HEK293T (cell line): ENCODE measurements around the gene IGSF21.

Source experiments
- CTCF ChIA-PET: fragments of 350-600 bp; formaldehyde crosslinking; extraction: SDS; loops from one replicate; lab custom pipeline; 2021; ENCODE audit warnings: antibody characterized with exemption, inconsistent platforms; lab: Yijun Ruan, JAX
- POLR2A ChIA-PET: fragments of 350-600 bp; formaldehyde crosslinking; extraction: SDS; loops from one replicate; lab custom pipeline; 2020; ENCODE audit warnings: antibody characterized with exemption, inconsistent platforms; lab: Yijun Ruan, JAX
- DNase-seq: peaks from one replicate; pipeline ENCODE4 v3.0.0; 2012; ENCODE audit warnings: mixed read lengths; ENCODE audit errors: extremely low spot score
- ARNT ChIP-seq: fragments of 450-650 bp; IDR thresholded peaks from 2 replicates; pipeline ENCODE4 v1.6.1; 2017; ENCODE audit warnings: mild to moderate bottlenecking
- BHLHE40 ChIP-seq: fragments of 450-650 bp; IDR thresholded peaks from 2 replicates; pipeline ENCODE4 v1.6.1; 2016; ENCODE audit warnings: mild to moderate bottlenecking, moderate library complexity, borderline replicate concordance
- CTBP1 ChIP-seq: fragments of 450-650 bp; IDR thresholded peaks from 2 replicates; pipeline ENCODE4 v1.6.1; 2016; ENCODE audit warnings: borderline replicate concordance
- ELF4 ChIP-seq: fragments of 450-650 bp; IDR thresholded peaks from 2 replicates; pipeline ENCODE4 v1.6.1; 2017; ENCODE audit warnings: antibody characterized with exemption
- FOXA1 ChIP-seq: fragments of 450-650 bp; IDR thresholded peaks from 2 replicates; pipeline ENCODE4 v1.6.1; 2016; ENCODE audit warnings: mild to moderate bottlenecking
- FOXK2 ChIP-seq: fragments of 450-650 bp; IDR thresholded peaks from 2 replicates; pipeline ENCODE4 v1.6.1; 2016; ENCODE audit warnings: mild to moderate bottlenecking
- FOXM1 ChIP-seq: fragments of 450-650 bp; IDR thresholded peaks from 2 replicates; pipeline ENCODE4 v1.6.1; 2017; ENCODE audit warnings: mild to moderate bottlenecking, borderline replicate concordance
- HDGF ChIP-seq: fragments of 450-650 bp; IDR thresholded peaks from 2 replicates; pipeline ENCODE4 v1.6.1; 2017; ENCODE audit warnings: antibody characterized with exemption, borderline replicate concordance
- L3MBTL2 ChIP-seq: fragments of 450-650 bp; conservative IDR thresholded peaks from 2 replicates; pipeline ENCODE4 v1.6.1; 2016; ENCODE audit warnings: mild to moderate bottlenecking
- LEF1 ChIP-seq: fragments of 450-650 bp; IDR thresholded peaks from 2 replicates; pipeline ENCODE4 v1.6.1; 2017; ENCODE audit warnings: mild to moderate bottlenecking, borderline replicate concordance
- NFRKB ChIP-seq: fragments of 450-650 bp; IDR thresholded peaks from 2 replicates; pipeline ENCODE4 v1.6.1; 2016; ENCODE audit warnings: mild to moderate bottlenecking, moderate library complexity
- PKNOX1 ChIP-seq: fragments of 450-650 bp; IDR thresholded peaks from 2 replicates; pipeline ENCODE4 v1.6.1; 2016
- SP1 ChIP-seq: fragments of 450-650 bp; IDR thresholded peaks from 2 replicates; pipeline ENCODE4 v1.6.1; 2017
- SUZ12 ChIP-seq: fragments of 450-650 bp; IDR thresholded peaks from 2 replicates; pipeline ENCODE4 v1.6.1; 2016; ENCODE audit warnings: mild to moderate bottlenecking
- TARDBP ChIP-seq: fragments of 450-650 bp; IDR thresholded peaks from 2 replicates; pipeline ENCODE4 v1.6.1; 2016
- ZNF384 ChIP-seq: fragments of 450-650 bp; IDR thresholded peaks from 2 replicates; pipeline ENCODE4 v1.6.1; 2016

The IGSF21 gene

GRCh38 chr1:18118078-18118477 is 10.5 kb downstream of the IGSF21 start:
- TF ChIP-seq ARNT (no peak), TARDBP (no peak)
- DNase-seq = no peak
- POLR2A ChIA-PET = no interaction called here
- CTCF ChIA-PET = interaction anchor here (0.6 kb wide), 1 partner anchor 59 kb away, joined by 3 read pairs; no protein-coding TSS in a partner anchor

DNA sequence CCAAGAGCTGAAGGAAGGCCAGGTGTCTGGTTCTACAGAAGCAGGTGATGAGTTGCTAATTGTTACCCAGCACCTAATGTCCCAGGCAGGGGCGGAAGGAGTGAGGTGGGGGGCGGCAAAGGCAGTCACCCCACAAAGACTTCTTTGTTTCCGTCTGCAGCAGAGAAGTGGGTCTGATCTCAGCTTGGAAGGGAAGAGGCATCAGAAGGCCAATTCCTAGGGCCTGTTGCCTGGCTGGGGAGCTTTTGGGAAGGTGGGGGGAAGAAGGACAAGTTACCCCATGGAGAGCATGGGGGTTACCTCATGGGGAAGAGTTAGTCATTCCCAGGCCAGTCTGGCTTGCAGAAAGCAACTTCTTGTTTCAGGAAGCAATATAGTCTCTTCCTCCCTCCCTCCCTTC is 10.9 kb downstream of the IGSF21 start:
- no peak for DNase-seq
- POLR2A ChIA-PET = no interaction called here
- CTCF ChIA-PET = interaction anchor here (0.5 kb wide), 1 partner anchor 15 kb away, joined by 3 read pairs; no protein-coding TSS in a partner anchor

DNA sequence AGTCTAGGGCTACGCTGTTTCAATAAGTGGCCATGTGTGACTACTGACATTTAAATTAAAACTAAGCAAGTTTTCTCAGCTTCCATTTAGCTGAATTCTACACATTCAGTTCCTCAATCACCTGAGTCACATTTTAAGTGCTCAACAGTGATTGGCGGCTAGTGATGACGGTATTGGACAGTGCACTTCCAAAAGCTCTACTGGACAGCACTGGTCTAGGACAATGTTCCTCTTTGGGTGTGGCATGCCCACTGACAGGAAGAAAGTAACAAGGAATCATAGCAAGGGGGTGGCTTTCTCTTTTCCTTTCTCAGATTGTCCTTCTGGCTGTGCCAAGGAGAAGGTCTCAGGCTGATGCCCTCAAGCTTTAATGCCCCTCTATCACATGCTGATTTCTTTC is 11.7 kb downstream of the IGSF21 start:
- CTCF ChIA-PET = no interaction called here
- no peak for DNase-seq
- TF ChIP-seq ZNF384 = no peak
- no peak for TF ChIP-seq HDGF
- no peak for TF ChIP-seq FOXA1
- no peak for TF ChIP-seq FOXM1
- TF ChIP-seq ARNT = no peak
- TF ChIP-seq SUZ12 = no peak
- TF ChIP-seq L3MBTL2 = no peak
- no peak for TF ChIP-seq PKNOX1
- no peak for TF ChIP-seq FOXK2
- no peak for TF ChIP-seq TARDBP
- no peak for TF ChIP-seq ELF4
- TF ChIP-seq BHLHE40 = no peak
- TF ChIP-seq NFRKB = no peak
- TF ChIP-seq CTBP1 = no peak
- TF ChIP-seq SP1 = no peak
- TF ChIP-seq LEF1 = no peak
- POLR2A ChIA-PET = interaction anchor here (1.8 kb wide), 1 partner anchor 12 kb away, joined by 4 read pairs; no protein-coding TSS in a partner anchor

More for the DNA sequence above, 10.9 kb downstream of the IGSF21 start:
- TF ChIP-seq HDGF = no peak
- no peak for TF ChIP-seq PKNOX1
- TF ChIP-seq ELF4 = no peak
- no peak for TF ChIP-seq BHLHE40
- TF ChIP-seq SUZ12 = no peak
- no peak for TF ChIP-seq FOXM1
- no peak for TF ChIP-seq NFRKB
- no peak for TF ChIP-seq LEF1
- TF ChIP-seq FOXK2 = no peak
- no peak for TF ChIP-seq CTBP1
- TF ChIP-seq FOXA1 = no peak
- TF ChIP-seq ARNT = no peak
- no peak for TF ChIP-seq ZNF384
- TF ChIP-seq TARDBP = no peak
- TF ChIP-seq SP1 = no peak
- no peak for TF ChIP-seq L3MBTL2

DNA sequence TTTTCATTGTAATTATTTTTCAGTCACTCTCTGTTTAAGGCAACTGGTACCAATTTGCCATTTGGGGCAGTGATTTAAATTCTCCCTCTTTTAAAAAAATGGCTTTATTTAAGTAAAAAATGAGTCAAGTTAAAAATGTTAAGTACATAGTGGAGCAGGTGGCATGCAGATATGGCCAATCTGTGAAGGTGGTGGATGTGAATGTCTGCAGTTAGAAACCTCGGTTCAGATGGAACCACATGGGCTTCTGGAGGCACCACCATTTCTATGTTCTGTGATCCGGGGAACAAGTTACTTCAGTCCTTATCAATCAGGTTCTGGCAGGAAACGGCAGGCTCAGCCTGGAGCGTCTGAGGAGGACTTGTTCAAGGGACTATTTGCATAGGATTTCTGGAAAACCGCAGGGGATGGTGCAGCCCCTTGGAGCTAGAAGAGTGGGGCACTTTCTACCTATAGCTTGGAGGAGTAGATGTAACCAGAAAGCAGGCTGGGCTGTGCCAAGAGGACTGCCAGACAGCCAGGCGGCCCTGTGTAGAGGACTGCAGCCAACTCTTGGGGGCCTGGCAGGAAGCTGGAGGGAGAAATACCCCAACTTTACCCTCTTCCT is 12.3 kb downstream of the IGSF21 start:
- ChIA-PET CTCF (interaction anchor here (1.4 kb wide), 1 partner anchor 14 kb away, joined by 3 read pairs; no protein-coding TSS in a partner anchor), POLR2A (interaction anchor here (1.8 kb wide), 1 partner anchor 11 kb away, joined by 4 read pairs; no protein-coding TSS in a partner anchor)
- TF ChIP-seq ZNF384 (no peak), LEF1 (no peak), TARDBP (no peak), FOXM1 (no peak)
- DNase-seq = no peak

- no peak for TF ChIP-seq NFRKB
- no peak for TF ChIP-seq L3MBTL2
- no peak for TF ChIP-seq FOXK2
- TF ChIP-seq SUZ12 = no peak
- no peak for TF ChIP-seq HDGF
- TF ChIP-seq ZNF384 = no peak
- no peak for TF ChIP-seq PKNOX1
- no peak for TF ChIP-seq BHLHE40
- POLR2A ChIA-PET = interaction anchor here (1.8 kb wide), 1 partner anchor 10 kb away, joined by 4 read pairs; no protein-coding TSS in a partner anchor
- CTCF ChIA-PET = interaction anchor here (0.9 to 1.4 kb wide), 3 partner anchors 11 to 211 kb away, joined by 3 to 5 read pairs (median 4); no protein-coding TSS in a partner anchor
- no peak for DNase-seq
Observed at GRCh38 chr1:18120638-18121037, 13.0 kb downstream of the IGSF21 start.

GRCh38 chr1:18121072-18121820 is 13.6 kb downstream of the IGSF21 start:
- no peak for TF ChIP-seq SUZ12
- no peak for TF ChIP-seq ARNT
- no peak for TF ChIP-seq L3MBTL2
- no peak for TF ChIP-seq ZNF384
- TF ChIP-seq HDGF = no peak
- TF ChIP-seq FOXA1 = no peak
- ChIA-PET POLR2A (interaction anchor here (1.8 kb wide), 1 partner anchor 10 kb away, joined by 4 read pairs; no protein-coding TSS in a partner anchor), CTCF (interaction anchor here (0.9 to 1.4 kb wide), 3 partner anchors 11 to 211 kb away, joined by 3 to 5 read pairs (median 4); no protein-coding TSS in a partner anchor)
- DNase-seq = no peak
